HG03571 (cell line): Measurements from ENCODE around the gene ETV3L.
"Not testable (repeated sequence)": the region's sequence is repeated elsewhere in the genome, so short reads cannot be mapped to it uniquely, and the experiment has no call there.

Experiments
- ATAC-seq: cut with Tn5 transposase; IDR thresholded peaks from one replicate; pipeline ENCODE4 v1.9.1; 2021; ENCODE audit not compliant: unreplicated experiment

ETV3L gene

GRCh38 chr1:157084720-157085119, 14.9 kb downstream of the ETV3L start:
- ATAC-seq: no peak

- no peak for ATAC-seq
Observed at GRCh38 chr1:157081707-157082106, 17.9 kb downstream of the ETV3L start.

- no peak for ATAC-seq
Observed at GRCh38 chr1:157080714-157081113, 18.9 kb downstream of the ETV3L start.

- ATAC-seq: no peak
Observed at GRCh38 chr1:157077394-157077793, 22.2 kb downstream of the ETV3L start.

- no peak for ATAC-seq
Observed at GRCh38 chr1:157073944-157074685, 25.5 kb downstream of the ETV3L start.

GRCh38 chr1:157069601-157070000, 30.0 kb downstream of the ETV3L start:
- no peak for ATAC-seq

- ATAC-seq: not testable (repeated sequence)
Observed at GRCh38 chr1:157059241-157059640, 40.4 kb downstream of the ETV3L start.

- no peak for ATAC-seq
Observed at GRCh38 chr1:157056269-157056668, 43.3 kb downstream of the ETV3L start.

GRCh38 chr1:157055729-157056128, 43.9 kb downstream of the ETV3L start:
- ATAC-seq: not testable (repeated sequence)

- ATAC-seq: no peak
Observed at GRCh38 chr1:157050836-157051235, 48.8 kb downstream of the ETV3L start.

- ATAC-seq: no peak
Observed at GRCh38 chr1:157047062-157047410, 52.6 kb downstream of the ETV3L start.

GRCh38 chr1:157045250-157046218, 54.1 kb downstream of the ETV3L start, which contains the start of gene ARHGEF11:
Gene ARHGEF11 (minus strand): TSS chr1:157045742. CDS start chr1:157044330, 1,412 bp downstream.
- no peak for ATAC-seq

GRCh38 chr1:157044326-157044725, 55.3 kb downstream of the ETV3L start:
- no peak for ATAC-seq

- ATAC-seq: no peak
Observed at GRCh38 chr1:157043685-157044084, 55.9 kb downstream of the ETV3L start.

GRCh38 chr1:157042846-157043245, 56.8 kb downstream of the ETV3L start:
- ATAC-seq: no peak
